ENCODE results near the gene RPL10. TPM values are rescaled to one million over a fixed set of nuclear protein-coding genes. Genes with fewer than 3 reads are reported as not detected.

Gene RPL10
- polyA plus RNA-seq, 1 experiment: 3,912 TPM

DNA sequence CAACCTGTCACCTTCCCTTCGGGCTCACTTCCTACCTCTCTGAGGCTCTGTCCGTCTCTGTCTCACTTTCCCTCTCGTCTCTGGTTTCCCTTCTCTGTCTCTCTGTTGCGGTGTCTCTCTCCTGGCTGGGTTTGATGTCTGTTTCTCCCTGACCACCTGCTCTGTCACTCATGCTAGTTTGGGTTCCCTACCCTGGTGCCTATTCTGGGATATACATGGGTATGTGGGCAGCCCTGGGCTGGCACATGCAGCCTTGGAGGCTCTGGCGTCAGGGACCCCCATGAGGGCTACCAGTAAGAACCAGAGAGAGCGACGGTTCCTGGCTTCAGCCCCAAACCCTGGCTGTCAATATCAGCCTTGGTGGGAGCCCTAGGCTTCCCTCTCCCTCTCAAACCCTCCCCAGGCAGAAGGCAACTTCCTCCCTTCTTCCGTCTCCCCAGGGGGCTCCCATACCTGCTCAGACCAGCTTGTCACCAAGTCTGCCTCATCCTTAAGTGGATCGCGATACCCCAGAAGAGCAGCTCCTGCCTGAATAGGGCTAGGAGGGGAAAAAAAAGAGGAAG lies 10.6 kb downstream of the RPL10 start:
- H3K27ac ChIP-seq (ENCODE audit: low read depth, low read length): peak overlapping the region; percentile 68
- POLR2A ChIA-PET: interaction anchor here (1.7 kb wide), 1 partner anchor 10 kb away, joined by 12 read pairs; the partner anchor contains the start of gene RPL10
- no peaks in the 10 kb centered on the region for H3K27me3 ChIP-seq (ENCODE audit: control insufficient read depth, insufficient read depth, low read length)
- no peak for DNase-seq (ENCODE audit: low read depth, low spot score)
- CTCF ChIA-PET: interaction anchor here (1.2 to 1.6 kb wide), 2 partner anchors 10 to 35 kb away, joined by 3 to 7 read pairs; partner anchors contain the start of gene RPL10
- H3K4me3 ChIP-seq (ENCODE audit: low read depth, low read length): peak overlapping the region; percentile 62
- TF ChIP-seq, protein P1, sequence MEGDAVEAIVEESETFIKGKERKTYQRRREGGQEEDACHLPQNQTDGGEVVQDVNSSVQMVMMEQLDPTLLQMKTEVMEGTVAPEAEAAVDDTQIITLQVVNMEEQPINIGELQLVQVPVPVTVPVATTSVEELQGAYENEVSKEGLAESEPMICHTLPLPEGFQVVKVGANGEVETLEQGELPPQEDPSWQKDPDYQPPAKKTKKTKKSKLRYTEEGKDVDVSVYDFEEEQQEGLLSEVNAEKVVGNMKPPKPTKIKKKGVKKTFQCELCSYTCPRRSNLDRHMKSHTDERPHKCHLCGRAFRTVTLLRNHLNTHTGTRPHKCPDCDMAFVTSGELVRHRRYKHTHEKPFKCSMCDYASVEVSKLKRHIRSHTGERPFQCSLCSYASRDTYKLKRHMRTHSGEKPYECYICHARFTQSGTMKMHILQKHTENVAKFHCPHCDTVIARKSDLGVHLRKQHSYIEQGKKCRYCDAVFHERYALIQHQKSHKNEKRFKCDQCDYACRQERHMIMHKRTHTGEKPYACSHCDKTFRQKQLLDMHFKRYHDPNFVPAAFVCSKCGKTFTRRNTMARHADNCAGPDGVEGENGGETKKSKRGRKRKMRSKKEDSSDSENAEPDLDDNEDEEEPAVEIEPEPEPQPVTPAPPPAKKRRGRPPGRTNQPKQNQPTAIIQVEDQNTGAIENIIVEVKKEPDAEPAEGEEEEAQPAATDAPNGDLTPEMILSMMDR (IDR thresholded peaks at IDR 0.05; ENCODE audit: low read depth, low read length): no peak
- H3K9me3 ChIP-seq (ENCODE audit: control insufficient read depth, insufficient read depth, low read length): no peaks in the 10 kb centered on the region

DNA sequence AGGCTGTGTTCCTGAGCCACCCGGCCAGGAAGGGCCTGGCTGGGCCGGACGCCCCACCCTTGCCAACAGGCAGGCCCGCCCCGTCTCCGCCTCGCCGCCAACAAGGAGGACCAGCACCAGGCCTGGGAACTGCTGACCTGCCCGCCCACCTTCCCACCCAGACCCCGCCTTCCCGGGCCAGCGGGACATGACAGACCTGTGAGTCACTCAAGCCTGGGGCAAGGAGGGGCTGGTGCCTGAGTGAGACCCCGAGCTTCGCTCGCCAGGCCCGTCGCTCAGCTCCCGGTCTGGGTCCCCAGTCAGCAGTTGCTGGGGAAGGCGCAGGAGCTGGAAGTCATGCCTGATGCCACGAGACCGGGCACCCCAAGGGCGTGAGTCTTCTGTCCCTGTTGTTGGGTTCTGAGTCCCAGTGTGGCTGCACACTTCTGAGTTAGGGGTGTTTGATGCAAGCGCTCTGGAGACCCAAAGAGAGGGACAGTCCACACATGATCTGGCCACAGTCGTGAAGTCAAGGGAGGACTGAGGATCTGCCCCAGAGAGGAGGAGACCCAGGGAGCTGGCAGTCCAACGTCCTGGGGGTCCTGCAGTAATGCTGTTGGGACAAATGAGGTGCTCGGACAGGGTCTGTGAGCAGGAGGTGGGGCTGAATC lies 11.2 kb downstream of the RPL10 start, which contains the start of gene DNASE1L1:
Gene DNASE1L1 (minus strand): TSS at position 33 of the 650 bp plus-strand sequence. CDS start 3,686 bp downstream, outside the sequence.
- Histone ChIP-seq H3K9me3 (ENCODE audit: control insufficient read depth, insufficient read depth, low read length) (no peaks in the 10 kb centered on the region), H3K27ac (ENCODE audit: low read depth, low read length) (peak within 1 kb of the TSS; percentile 68), H3K4me3 (ENCODE audit: low read depth, low read length) (peak within 1 kb of the TSS; percentile 62), H3K27me3 (ENCODE audit: control insufficient read depth, insufficient read depth, low read length) (no peaks in the 10 kb centered on the region)
- ChIA-PET POLR2A (interaction anchor here (0.9 to 2.0 kb wide), 3 partner anchors 11 to 50 kb away, joined by 5 to 12 read pairs (median 5); partner anchors contain the start of genes ATP6AP1 and RPL10), CTCF (interaction anchor here (0.6 to 1.6 kb wide), 4 partner anchors 11 to 470 kb away, joined by 3 to 7 read pairs (median 4); partner anchors contain the start of gene RPL10)
- TF ChIP-seq, protein P1 (IDR thresholded peaks at IDR 0.05; ENCODE audit: low read depth, low read length): no peak
- peak; percentile 57 for DNase-seq (ENCODE audit: low read depth, low spot score)

DNA sequence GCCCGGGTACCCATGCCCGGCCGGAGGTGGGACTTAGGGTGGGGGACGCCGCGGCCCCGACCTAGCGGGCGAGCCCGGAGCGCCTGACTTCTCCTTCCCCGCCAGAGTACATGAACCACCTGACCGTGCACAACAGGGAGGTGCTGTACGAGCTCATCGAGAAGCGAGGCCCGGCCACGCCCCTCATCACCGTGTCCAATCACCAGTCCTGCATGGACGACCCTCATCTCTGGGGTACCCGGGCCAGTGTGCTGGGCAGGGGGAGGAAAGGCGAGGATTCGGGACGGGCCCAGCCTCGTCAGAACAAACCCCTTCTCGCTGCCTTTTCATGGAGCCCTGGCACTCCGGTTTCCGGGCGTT lies 13.8 kb downstream of the RPL10 start:
- no peak overlapping the region for H3K27ac ChIP-seq (ENCODE audit: low read depth, low read length)
- H3K9me3 ChIP-seq (ENCODE audit: control insufficient read depth, insufficient read depth, low read length): no peaks in the 10 kb centered on the region
- ChIA-PET POLR2A (interaction anchor here (0.8 kb wide), 1 partner anchor 47 kb away, joined by 3 read pairs; no protein-coding TSS in a partner anchor), CTCF (no interaction called here)
- no peak for DNase-seq (ENCODE audit: low read depth, low spot score)
- H3K27me3 ChIP-seq (ENCODE audit: control insufficient read depth, insufficient read depth, low read length): no peaks in the 10 kb centered on the region
- TF ChIP-seq, protein P1 (IDR thresholded peaks at IDR 0.05; ENCODE audit: low read depth, low read length): no peak
- H3K4me3 ChIP-seq (ENCODE audit: low read depth, low read length): peak overlapping the region; percentile 64

DNA sequence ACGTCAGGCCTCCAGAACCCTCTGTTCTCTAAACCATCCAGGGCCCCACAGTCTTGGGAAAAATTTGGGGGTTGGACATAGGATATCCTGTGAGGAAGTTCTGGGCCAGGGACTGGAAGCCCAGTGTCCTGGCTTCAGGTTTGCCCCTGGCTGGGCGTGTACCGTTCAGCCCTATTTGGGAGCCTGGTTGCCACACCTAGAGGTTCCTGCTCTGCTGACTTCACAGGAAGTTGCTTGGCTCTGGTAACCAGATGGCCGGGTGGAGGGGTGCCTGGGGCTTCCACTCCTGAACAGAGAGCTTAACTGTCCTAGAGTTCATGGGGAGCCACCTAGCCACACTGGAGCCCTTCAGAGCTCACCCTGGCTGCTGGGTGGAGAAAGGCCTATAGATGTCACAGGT lies 14.3 kb downstream of the RPL10 start:
- TF ChIP-seq, protein P1 (IDR thresholded peaks at IDR 0.05; ENCODE audit: low read depth, low read length): no peak
- ChIA-PET CTCF (no interaction called here), POLR2A (no interaction called here)
- no peaks in the 10 kb centered on the region for H3K9me3 ChIP-seq (ENCODE audit: control insufficient read depth, insufficient read depth, low read length)
- DNase-seq (ENCODE audit: low read depth, low spot score): no peak
- H3K4me3 ChIP-seq (ENCODE audit: low read depth, low read length): peak overlapping the region; percentile 64
- H3K27ac ChIP-seq (ENCODE audit: low read depth, low read length): no peak overlapping the region
- no peaks in the 10 kb centered on the region for H3K27me3 ChIP-seq (ENCODE audit: control insufficient read depth, insufficient read depth, low read length)

DNA sequence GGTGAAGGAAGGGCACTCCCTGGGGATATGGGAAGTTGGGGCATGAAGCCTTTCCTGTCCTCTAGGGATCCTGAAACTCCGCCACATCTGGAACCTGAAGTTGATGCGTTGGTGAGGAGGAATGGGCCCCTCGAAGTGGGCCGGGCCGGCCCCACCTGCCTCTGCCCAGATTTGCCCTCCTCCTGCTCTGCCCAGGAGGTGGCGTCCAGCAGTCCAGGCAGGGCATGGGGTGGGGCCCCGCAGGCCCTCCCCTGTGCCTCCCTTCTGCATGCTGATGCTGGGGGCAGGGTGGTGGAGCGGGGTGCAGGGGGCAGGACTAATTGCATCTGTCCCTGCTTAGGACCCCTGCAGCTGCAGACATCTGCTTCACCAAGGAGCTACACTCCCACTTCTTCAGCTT lies 15.0 kb downstream of the RPL10 start:
- CTCF ChIA-PET: no interaction called here
- Histone ChIP-seq H3K4me3 (ENCODE audit: low read depth, low read length) (no peak overlapping the region), H3K9me3 (ENCODE audit: control insufficient read depth, insufficient read depth, low read length) (no peaks in the 10 kb centered on the region), H3K27me3 (ENCODE audit: control insufficient read depth, insufficient read depth, low read length) (no peaks in the 10 kb centered on the region), H3K27ac (ENCODE audit: low read depth, low read length) (no peak overlapping the region)
- TF ChIP-seq, protein P1 (IDR thresholded peaks at IDR 0.05; ENCODE audit: low read depth, low read length): no peak
- POLR2A ChIA-PET: no interaction called here
- DNase-seq (ENCODE audit: low read depth, low spot score): no peak

All from AG04450 (cell line).